ENCODE data around the gene FCRL1. TPM values are rescaled to one million over a fixed set of nuclear protein-coding genes. Genes with fewer than 3 reads are reported as not detected.

FCRL1 gene
- total RNA-seq, result under 1 TPM in 1 of 10 donors, not detected in 9; 0.37 TPM
- under 1 TPM in 1 of 2 donors, not detected in 1; 0.03 TPM for polyA plus RNA-seq
- long read RNA-seq, donor 1, result 0 reads
- long read RNA-seq, donor 2, result 0 reads
- long read RNA-seq, donor 3, result 0 reads

- Histone ChIP-seq H3K9me3 (peaks cover 0 to 6% (median 0%) of the 10 kb centered on the region in 11 donors), H3K36me3 (no peaks in the 10 kb centered on the region), H3K4me3 (no peak within 1 kb of the TSS), H3K27ac (no peak within 1 kb of the TSS), H3K27me3 (peaks cover 0 to 10% (median 0%) of the 10 kb centered on the region in 7 donors), H3K4me1 (no peaks in the 10 kb centered on the region)
- intact Hi-C loops (cut with DNase I), result no loop called here
- DNase-seq, result no peak
- ATAC-seq, result no peak
- WGBS, 2 donors, result 58 to 68% methylated on average over 3 of the region's 3 CpGs
- no peak for TF ChIP-seq CTCF (IDR thresholded peaks at IDR 0.05)
Observed at GRCh38 chr1:157819896-157820295, at the start of gene FCRL1. TSS of gene FCRL1 (minus strand) at chr1:157820120. CDS start at chr1:157820037, 83 bp downstream.

- intact Hi-C loops (cut with DNase I), result no loop called here
Observed at GRCh38 chr1:157868654-157869053, 48.7 kb upstream of the FCRL1 start.

GRCh38 chr1:157862114-157863070 lies 42.5 kb upstream of the FCRL1 start:
- intact Hi-C loops (cut with DNase I), result no loop called here
- Histone ChIP-seq H3K4me1 (no peaks in the 10 kb centered on the region), H3K27me3 (peaks cover 0 to 21% (median 0%) of the 10 kb centered on the region in 7 donors), H3K9me3 (no peaks in the 10 kb centered on the region), H3K27ac (no peak overlapping the region), H3K4me3 (no peak overlapping the region), H3K36me3 (no peaks in the 10 kb centered on the region)
- WGBS, 2 donors, result 80 to 82% methylated on average over 6 of the region's 6 CpGs
- ATAC-seq (no peak), DNase-seq (no peak)
- TF ChIP-seq CTCF (IDR thresholded peaks at IDR 0.05), result no peak

More at GRCh38 chr1:157868654-157869053, 48.7 kb upstream of the FCRL1 start:
- DNase-seq (no peak), ATAC-seq (no peak)
- Histone ChIP-seq H3K27ac (no peak overlapping the region), H3K4me3 (no peak overlapping the region), H3K4me1 (no peaks in the 10 kb centered on the region), H3K36me3 (no peaks in the 10 kb centered on the region), H3K9me3 (no peaks in the 10 kb centered on the region), H3K27me3 (peaks cover 0 to 28% (median 0%) of the 10 kb centered on the region in 7 donors)
- 77 to 90% methylated on average over 1 of the region's 1 CpG for WGBS, 2 donors
- TF ChIP-seq CTCF (IDR thresholded peaks at IDR 0.05), result no peak

GRCh38 chr1:157856538-157856937 lies 36.6 kb upstream of the FCRL1 start:
- no peaks in the 10 kb centered on the region for H3K36me3 ChIP-seq
- H3K9me3 ChIP-seq, result no peaks in the 10 kb centered on the region
- no peak overlapping the region for H3K4me3 ChIP-seq
- no peak overlapping the region for H3K27ac ChIP-seq
- no peak for ATAC-seq
- no peak for DNase-seq
- intact Hi-C loops (cut with DNase I), result no loop called here
- H3K27me3 ChIP-seq, result no peaks in the 10 kb centered on the region
- no peak for TF ChIP-seq CTCF (IDR thresholded peaks at IDR 0.05)
- WGBS, 2 donors, result 80 to 83% methylated on average over 2 of the region's 2 CpGs
- no peaks in the 10 kb centered on the region for H3K4me1 ChIP-seq
